ENCODE measurements around the gene NELL1. TPM values are rescaled to one million over a fixed set of nuclear protein-coding genes. Genes with fewer than 3 reads are reported as not detected.
"Not testable (repeated sequence)": the region's sequence is repeated elsewhere in the genome, so short reads cannot be mapped to it uniquely, and the experiment has no call there.

NELL1 gene
- total and polyA plus RNA-seq, 2 experiments from 2014 or later = 8.9 to 20.1 TPM

DNA sequence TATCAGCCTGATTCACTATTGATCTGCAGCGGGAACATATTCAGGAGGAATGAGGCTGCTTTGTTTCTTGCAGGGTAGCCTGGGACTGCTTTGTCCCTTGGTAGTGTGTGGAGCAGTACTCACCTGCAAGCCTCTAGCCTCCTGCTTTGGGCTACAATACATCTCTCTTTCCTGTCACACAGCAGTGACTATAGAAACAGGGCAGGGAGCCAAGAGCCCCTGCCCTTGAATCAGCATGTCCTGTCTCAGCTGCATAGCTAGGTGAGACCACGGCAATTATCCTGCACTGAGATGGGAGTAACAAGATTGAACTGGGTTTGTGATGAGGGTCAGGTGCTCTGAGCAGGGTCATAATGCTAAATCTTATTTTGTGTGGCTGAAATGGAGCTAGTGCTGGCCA, 191.9 kb downstream of the NELL1 start:
- Histone ChIP-seq H3K27me3 (no peaks in the 10 kb centered on the region), H3K79me2 (no peaks in the 10 kb centered on the region), H3K9me3 (ENCODE audit: low read depth) (no peaks in the 10 kb centered on the region), H3K4me2 (no peak overlapping the region), H3K27ac (no peak overlapping the region), H3K9me2 (replicated peaks; ENCODE audit: insufficient read depth) (no peaks in the 10 kb centered on the region), H3K36me3 (replicated peaks; ENCODE audit: insufficient read depth, low read depth) (no peaks in the 10 kb centered on the region), H3K4me1 (ENCODE audit: insufficient read depth) (no peaks in the 10 kb centered on the region), H2AFZ (no peak overlapping the region), H4K20me1 (ENCODE audit: insufficient read depth, poor library complexity, severe bottlenecking) (no peaks in the 10 kb centered on the region), H3K4me3 (no peak overlapping the region)
- TF ChIP-seq EZH2 (IDR thresholded peaks at IDR 0.05; ENCODE audit: borderline replicate concordance) = no peak
- TF ChIP-seq, protein P1, sequence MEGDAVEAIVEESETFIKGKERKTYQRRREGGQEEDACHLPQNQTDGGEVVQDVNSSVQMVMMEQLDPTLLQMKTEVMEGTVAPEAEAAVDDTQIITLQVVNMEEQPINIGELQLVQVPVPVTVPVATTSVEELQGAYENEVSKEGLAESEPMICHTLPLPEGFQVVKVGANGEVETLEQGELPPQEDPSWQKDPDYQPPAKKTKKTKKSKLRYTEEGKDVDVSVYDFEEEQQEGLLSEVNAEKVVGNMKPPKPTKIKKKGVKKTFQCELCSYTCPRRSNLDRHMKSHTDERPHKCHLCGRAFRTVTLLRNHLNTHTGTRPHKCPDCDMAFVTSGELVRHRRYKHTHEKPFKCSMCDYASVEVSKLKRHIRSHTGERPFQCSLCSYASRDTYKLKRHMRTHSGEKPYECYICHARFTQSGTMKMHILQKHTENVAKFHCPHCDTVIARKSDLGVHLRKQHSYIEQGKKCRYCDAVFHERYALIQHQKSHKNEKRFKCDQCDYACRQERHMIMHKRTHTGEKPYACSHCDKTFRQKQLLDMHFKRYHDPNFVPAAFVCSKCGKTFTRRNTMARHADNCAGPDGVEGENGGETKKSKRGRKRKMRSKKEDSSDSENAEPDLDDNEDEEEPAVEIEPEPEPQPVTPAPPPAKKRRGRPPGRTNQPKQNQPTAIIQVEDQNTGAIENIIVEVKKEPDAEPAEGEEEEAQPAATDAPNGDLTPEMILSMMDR (IDR thresholded peaks at IDR 0.05; ENCODE audit: poor library complexity) = no peak
- no peak for TF ChIP-seq EZH2phosphoT487 (IDR thresholded peaks at IDR 0.05; ENCODE audit: low read depth, severe bottlenecking, unreplicated experiment)
- no peak for DNase-seq (ENCODE audit: low spot score)
- 82% methylated on average over 2 of the region's 2 CpGs for WGBS (ENCODE audit: low lambda C conversion rate, missing lambda C conversion rate)

DNA sequence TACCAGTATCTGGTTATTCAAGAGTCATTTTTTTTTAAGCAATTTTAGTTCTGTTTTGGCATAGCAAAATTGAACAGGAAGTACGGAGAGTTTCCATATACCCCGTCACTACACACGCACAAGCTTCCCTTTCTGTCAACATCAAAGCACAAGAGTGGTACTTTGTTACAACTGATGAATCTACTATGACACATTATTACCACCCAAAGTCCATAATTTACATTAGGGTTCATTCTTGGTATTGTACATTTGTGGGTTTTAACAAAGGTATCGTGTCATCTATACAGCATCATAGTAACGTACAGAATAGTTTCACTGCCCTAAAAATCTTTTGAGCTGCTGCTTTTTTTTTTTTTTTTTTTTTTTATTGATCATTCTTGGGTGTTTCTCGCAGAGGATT, 192.9 kb downstream of the NELL1 start:
- 77% methylated on average over 6 of the region's 6 CpGs for WGBS (ENCODE audit: low lambda C conversion rate, missing lambda C conversion rate)
- not testable (repeated sequence) for H3K9me2 ChIP-seq (replicated peaks; ENCODE audit: insufficient read depth)

DNA sequence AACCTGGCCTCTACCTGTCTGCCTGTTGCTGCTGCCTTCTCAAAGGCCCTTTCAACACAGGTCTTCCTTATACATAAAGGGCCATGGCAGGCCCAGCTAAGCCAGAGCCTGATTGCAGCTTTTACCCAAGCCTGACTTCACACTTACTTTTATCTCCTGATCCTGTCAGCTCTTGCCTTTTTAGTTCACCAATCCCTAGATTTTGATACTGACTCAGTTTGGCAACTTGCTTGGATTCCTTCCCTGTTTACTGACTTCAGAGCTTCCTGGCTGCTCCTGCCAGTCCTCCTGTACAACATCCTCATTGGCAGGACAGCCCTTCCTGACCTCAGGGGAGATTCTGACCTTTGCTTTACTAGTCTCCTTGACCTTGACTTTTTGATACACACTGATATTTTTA, 195.2 kb downstream of the NELL1 start:
- Histone ChIP-seq H2AFZ (no peak overlapping the region), H3K4me1 (ENCODE audit: insufficient read depth) (no peaks in the 10 kb centered on the region), H3K27me3 (no peaks in the 10 kb centered on the region), H3K9me2 (replicated peaks; ENCODE audit: insufficient read depth) (no peaks in the 10 kb centered on the region), H3K4me2 (no peak overlapping the region), H3K27ac (no peak overlapping the region), H4K20me1 (ENCODE audit: insufficient read depth, poor library complexity, severe bottlenecking) (no peaks in the 10 kb centered on the region), H3K4me3 (no peak overlapping the region), H3K9me3 (ENCODE audit: low read depth) (no peaks in the 10 kb centered on the region), H3K36me3 (replicated peaks; ENCODE audit: insufficient read depth, low read depth) (no peaks in the 10 kb centered on the region), H3K79me2 (no peaks in the 10 kb centered on the region)
- TF ChIP-seq, protein P1 (IDR thresholded peaks at IDR 0.05; ENCODE audit: poor library complexity) = no peak
- no peak for TF ChIP-seq EZH2 (IDR thresholded peaks at IDR 0.05; ENCODE audit: borderline replicate concordance)
- DNase-seq (ENCODE audit: low spot score) = no peak

More for the DNA sequence above, 192.9 kb downstream of the NELL1 start:
- H4K20me1 ChIP-seq (ENCODE audit: insufficient read depth, poor library complexity, severe bottlenecking); H3K36me3 ChIP-seq (replicated peaks; ENCODE audit: insufficient read depth, low read depth); H2AFZ ChIP-seq; DNase-seq (ENCODE audit: low spot score); H3K4me2 ChIP-seq; H3K4me3 ChIP-seq; H3K27ac ChIP-seq; H3K4me1 ChIP-seq (ENCODE audit: insufficient read depth); H3K27me3 ChIP-seq; H3K9me3 ChIP-seq (ENCODE audit: low read depth); H3K79me2 ChIP-seq: not testable (repeated sequence)

DNA sequence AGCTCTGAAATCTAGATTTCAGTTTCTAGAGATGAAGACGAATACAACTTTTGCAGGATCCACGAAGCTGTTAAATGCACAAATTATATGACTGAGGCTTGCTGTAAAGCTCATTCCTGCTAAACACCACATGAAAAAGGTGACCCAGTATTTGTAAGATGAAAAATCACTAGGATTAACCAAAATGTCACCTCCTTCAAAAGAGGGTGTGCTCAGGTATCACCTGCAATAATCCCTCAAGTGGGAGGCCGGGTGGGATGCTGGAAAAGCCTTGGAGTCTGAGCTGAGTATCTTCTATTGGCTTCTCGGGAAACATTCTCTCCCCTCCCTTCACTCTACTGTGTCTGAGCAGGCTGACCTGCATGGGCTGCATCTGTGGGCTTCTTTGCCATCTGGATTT, 195.8 kb downstream of the NELL1 start:
- H2AFZ ChIP-seq = no peak overlapping the region
- no peaks in the 10 kb centered on the region for H3K36me3 ChIP-seq (replicated peaks; ENCODE audit: insufficient read depth, low read depth)
- H3K27ac ChIP-seq = no peak overlapping the region
- no peak for DNase-seq (ENCODE audit: low spot score)
- H3K27me3 ChIP-seq = no peaks in the 10 kb centered on the region
- H3K9me2 ChIP-seq (replicated peaks; ENCODE audit: insufficient read depth) = no peaks in the 10 kb centered on the region
- H3K79me2 ChIP-seq = no peaks in the 10 kb centered on the region
- TF ChIP-seq, protein P1 (IDR thresholded peaks at IDR 0.05; ENCODE audit: poor library complexity) = no peak
- no peak for TF ChIP-seq EZH2 (IDR thresholded peaks at IDR 0.05; ENCODE audit: borderline replicate concordance)
- TF ChIP-seq EZH2phosphoT487 (IDR thresholded peaks at IDR 0.05; ENCODE audit: low read depth, severe bottlenecking, unreplicated experiment) = no peak
- H3K4me3 ChIP-seq = no peak overlapping the region
- H3K4me1 ChIP-seq (ENCODE audit: insufficient read depth) = no peaks in the 10 kb centered on the region
- no peak overlapping the region for H3K4me2 ChIP-seq
- no peaks in the 10 kb centered on the region for H4K20me1 ChIP-seq (ENCODE audit: insufficient read depth, poor library complexity, severe bottlenecking)
- H3K9me3 ChIP-seq (ENCODE audit: low read depth) = no peaks in the 10 kb centered on the region
- WGBS (ENCODE audit: low lambda C conversion rate, missing lambda C conversion rate) = 75% methylated on average over 4 of the region's 4 CpGs

Data from hepatocyte (in vitro differentiated cells).